Measurements from ENCODE around the gene HIC2. TPM values are rescaled to one million over a fixed set of nuclear protein-coding genes. Genes with fewer than 3 reads are reported as not detected.
"Not testable (repeated sequence)": the region's sequence is repeated elsewhere in the genome, so short reads cannot be mapped to it uniquely, and the experiment has no call there.

HIC2 gene
- polyA plus RNA-seq, 5 donors, result 5.6 to 8.4 (median 6.7) TPM

DNA sequence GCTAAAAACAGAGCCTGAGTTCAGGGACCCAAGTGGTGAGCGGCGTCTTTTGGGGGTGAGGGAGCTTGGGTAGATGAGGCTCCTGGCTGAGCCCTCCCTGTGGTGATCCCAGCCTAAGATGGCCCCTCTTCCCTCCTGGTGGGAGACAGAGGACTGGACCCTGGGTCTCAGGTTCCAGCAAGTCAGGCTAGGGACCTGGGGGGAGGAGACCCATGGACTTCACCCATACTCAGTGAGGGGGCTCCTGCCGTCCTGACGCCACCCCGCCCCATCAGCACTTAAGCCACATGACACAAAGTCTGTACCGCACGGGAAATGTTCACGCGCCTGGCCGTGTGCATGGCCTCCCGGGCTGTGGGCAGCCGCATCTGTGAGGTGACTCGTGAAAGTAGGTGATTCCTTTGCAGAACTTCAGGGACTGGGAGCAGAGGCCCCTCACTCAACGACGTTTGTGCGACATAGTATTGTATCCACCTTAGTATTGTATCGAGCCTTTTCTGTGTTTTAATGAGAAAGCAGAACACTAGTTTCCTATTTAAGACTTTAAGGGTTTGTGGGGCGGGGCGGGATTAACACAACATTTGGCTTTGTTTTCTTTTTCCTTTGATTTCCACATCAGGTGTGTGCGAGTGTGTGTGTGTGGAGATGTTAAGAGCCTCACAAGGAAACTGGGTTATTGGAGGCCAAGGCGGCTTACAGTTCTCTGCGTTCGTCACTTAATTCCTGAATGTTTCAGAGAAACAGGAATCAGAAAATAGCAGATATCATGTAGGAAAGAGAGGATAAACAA lies 31.7 kb downstream of the HIC2 start:
- no peak for DNase-seq

DNA sequence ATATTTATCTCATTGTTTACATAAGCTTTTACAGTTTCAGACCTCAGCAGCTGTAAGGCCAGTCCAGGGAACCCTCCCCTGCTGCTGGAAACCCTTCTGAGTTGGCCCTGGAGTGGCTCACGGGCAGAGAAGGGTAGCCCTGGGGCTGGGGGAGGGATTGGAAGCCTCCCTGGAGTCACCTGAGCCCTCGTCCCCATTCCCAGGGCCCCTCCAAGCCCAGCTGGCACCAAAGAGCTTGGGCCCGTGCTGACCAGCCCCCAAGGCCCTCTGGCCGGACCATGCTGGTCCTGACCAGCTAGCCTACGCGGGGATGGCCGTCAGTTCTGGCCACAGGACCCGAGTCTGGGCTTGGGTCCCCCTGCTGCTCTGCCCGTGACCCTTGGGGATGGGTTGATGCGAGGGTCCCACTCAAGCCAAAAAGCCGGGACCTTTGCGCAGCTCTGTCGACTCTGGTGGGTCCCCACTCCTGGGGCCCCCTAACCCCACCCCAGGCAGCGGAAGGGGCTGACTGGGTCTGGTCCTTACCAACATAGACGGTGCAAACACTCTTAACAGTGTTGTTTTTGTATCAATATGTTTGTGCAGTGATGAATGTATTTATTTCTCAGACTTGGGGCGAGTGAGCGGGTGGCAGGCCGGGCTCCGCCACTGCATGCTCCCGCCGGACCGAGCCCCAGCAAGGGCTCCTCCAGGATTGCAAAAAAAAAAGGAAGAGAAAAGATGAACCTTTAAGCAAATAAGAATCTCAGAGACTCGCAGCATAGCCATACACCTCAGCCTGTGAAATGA lies 32.6 kb downstream of the HIC2 start:
- no peak for DNase-seq

- DNase-seq, result no peak
Measured at GRCh38 chr22:21450320-21450831, 33.2 kb downstream of the HIC2 start.

- DNase-seq, result no peak
Measured at GRCh38 chr22:21450858-21451353, 33.7 kb downstream of the HIC2 start.

- DNase-seq, result no peak
Measured at GRCh38 chr22:21451545-21452520, 34.7 kb downstream of the HIC2 start.

DNA sequence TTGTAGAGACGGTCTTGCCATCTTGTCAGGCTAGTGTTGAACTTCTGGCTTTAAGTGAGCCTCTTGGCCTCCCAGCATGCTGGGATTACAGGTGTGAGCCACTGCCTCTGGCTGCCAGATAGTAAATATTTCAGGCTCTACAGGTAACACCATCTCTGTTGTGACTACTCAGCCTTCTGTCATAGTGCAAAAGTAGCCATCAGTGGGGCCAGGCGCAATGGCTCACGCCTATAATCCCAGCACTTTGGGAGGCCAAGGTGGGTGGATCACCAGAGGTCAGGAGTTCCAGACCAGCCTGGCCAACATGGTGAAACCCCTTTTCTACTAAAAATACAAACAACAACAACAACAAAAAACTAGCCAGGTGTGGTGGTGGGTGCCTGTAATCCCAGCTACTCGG lies 35.5 kb downstream of the HIC2 start:
- DNase-seq, result not testable (repeated sequence)

DNA sequence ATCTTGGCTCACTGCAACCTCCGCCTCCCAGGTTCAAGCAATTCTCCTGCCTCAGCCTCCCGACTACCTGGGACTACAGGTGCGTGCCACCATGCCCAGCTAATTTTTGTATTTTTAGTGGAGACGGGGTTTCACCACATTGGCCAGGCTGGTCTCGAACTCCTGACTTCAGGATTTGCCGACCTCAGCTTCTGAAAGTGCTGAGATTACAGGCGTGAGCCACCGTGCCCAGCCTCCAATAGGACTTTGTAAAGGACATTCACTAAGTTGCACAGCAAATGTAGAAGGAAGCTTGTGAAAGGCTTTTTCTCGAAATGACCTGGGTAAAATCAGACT lies 37.8 kb downstream of the HIC2 start:
- not testable (repeated sequence) for DNase-seq

GRCh38 chr22:21455334-21456089 lies 38.3 kb downstream of the HIC2 start:
- DNase-seq, result no peak

DNA sequence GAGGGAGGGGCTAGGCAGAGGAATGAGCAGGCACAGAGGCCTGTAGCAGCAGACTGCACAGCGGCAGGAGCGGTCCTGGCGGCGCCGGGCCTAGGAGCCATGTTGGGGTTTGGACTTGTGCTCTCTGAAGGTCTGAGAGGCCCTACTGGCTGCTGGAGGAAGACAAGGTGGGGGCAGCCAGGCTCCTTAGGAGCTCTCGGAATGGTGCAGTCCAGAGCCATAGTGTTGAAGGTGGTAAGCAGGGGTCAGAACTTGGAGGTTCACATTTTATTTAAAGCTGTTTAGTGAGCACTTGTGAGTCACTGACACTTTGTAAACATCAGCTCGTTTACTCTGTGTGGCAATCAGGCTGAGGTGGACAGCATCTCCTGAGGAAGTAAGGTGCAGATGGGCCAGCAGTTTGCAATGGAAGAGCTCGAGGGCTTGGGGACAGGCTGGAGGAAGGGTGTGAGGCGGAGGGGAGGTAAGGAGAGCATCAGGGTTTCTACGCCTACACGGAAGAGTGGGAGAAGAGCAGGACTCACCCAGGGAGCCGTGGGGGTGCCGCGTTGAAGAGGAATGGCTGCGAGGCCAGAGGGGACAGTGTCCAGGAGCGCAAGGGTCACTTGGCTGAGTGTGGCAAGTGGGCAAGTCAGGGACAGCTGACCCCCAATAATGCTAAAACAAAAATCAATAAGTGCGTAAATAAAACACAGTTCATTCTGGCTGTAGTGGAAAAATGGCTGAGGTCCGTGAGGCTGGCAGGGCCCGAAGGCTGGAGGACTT lies 40.0 kb downstream of the HIC2 start:
- no peak for DNase-seq

DNA sequence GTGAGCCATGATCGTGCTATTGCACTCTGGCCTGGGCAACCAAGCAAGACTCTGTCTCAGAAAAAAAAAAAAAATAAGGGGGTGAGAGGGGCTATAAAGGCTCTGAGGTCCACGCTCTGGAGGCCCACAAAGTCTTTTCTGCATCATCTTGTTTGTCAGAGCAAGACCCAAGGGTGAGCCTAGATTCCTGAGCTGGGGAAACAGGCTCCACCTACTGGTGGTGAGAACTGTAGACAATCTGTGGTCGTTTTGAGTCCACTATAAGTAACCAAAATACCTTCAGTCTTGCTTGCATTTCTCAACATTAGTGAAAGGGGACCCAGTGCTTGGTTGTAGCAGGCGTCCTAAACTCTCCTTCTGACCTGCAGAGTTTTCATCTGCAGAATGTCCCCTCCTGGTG lies 45.5 kb downstream of the HIC2 start:
- not testable (repeated sequence) for DNase-seq

DNA sequence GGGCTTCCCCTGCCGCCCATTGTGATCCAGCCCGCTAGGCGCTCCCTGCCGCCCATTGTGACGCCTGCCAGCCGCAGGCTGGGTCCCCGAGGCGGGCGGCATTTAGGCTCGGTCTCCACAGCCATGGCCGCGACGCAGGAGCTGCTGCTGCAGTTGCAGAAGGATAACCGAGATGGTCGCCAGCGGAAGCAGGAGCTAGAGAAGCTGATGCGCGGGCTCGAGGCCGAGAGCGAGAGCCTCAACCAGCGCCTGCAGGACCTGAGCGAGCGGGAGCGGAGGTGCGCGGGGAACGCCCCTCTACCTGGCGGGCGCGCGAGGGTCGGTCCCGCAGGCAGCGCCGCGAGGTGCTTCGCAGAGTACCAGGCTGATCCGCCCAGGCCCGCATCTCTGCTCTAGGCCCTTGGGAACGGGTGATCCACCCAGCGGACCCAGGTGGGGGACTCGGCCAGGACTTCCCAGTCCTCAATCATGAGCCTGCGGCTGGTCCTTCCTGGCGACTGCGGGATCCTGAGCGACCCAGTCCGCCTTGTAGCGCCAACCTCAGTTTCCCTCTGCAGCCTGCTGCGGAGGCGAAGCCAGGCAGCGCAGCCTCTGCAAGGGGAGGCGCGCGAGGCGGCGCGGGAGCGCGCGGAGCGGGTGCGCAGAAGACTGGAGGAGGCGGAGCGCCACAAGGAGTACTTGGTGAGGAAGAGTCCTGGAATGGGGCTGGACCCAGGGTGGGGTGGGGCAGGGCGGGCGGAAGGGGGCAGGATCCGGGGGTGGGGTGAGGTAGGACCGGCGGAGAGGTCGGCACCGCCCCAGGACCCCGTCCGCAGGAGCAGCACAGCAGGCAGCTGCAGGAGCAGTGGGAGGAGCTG lies 50.4 kb downstream of the HIC2 start, which contains the start of gene TMEM191C:
TSS of gene TMEM191C (plus strand) at position 51 of the 857 bp plus-strand sequence. CDS start at position 124, 73 bp downstream.
- DNase-seq, result not testable (repeated sequence)

GRCh38 chr22:21468194-21469096 lies 51.3 kb downstream of the HIC2 start:
- peak; percentile 58 to 61 for DNase-seq

GRCh38 chr22:21469097-21469994 lies 52.2 kb downstream of the HIC2 start:
- DNase-seq, result not testable (repeated sequence)

DNA sequence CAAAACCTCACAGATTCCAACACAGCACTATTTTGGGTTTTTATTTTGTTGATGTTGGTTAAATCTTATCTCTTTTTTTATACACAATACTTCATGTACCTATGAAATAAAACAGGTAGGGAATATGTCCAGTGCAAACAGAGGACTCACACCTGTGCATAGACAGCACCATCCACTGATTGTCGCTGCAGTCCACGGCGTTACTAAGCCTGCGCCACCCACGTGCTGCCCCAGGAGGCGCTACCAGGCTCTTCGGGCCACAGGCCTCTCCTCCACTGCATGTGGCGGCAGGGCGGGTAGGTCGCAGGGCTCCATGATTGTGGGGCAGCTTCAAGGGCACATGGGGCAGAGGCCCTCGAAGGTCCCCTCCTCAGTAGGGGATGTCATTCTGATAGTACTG lies 55.8 kb downstream of the HIC2 start:
- DNase-seq, result not testable (repeated sequence)

DNA sequence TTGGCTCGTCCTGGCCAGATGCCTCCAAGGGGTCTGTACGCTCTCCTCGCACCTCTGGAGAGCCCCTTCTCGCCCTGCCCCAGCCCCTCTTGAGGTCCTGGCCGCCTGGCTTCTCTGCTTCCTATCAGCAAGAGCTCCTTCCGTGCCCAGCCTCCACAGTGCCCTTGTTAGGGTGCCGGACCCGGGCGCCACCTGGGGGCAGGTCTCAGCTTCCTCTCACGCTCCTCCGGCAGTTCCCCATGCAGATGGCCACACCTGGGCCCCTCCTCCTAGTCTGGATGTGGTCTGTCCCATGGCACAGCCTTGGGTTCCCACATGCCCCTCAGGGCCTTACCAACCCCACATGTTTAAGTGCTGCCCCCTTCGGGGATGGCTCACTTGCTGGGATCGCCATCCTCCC lies 56.5 kb downstream of the HIC2 start:
- not testable (repeated sequence) for DNase-seq

DNA sequence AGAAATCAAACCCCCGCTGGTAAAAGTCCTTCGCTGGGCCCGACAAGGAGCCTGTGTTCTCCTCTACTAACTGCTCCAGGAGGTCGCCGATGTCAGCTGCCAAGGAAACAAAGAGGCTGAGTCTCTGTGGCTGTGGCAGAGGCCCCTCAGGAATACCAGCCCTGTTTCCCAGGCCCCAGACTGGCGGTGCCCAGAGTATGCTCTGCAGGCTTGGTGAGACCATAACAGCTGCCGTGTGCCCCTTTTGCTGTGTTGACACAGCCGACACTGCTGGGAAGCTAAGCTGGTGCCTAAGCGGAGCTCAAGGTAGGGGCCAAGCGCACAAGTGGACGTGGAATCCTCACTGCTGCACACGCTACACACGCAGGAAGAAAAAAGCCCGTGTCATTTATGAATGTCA lies 66.9 kb downstream of the HIC2 start:
- not testable (repeated sequence) for DNase-seq

DNA sequence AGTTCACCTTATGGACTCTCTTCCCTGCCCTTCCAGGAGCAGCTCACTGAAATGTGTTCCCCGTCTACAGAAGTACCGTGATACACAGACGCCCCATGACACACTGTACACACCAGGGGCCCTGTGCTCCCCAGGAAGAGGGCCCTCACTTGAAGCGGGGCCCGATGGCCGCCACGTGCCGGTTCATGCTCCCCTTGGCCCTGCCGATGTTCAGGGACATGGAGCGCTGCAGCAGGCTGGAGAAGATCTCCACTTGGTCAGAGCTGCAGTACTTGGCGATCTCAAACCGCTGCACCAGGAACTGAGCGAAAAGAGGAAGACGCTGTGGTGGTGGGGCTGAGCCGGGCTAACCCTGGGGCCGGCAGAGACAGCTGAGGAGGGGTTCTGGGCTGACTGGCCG lies 70.6 kb downstream of the HIC2 start:
- not testable (repeated sequence) for DNase-seq

Measured in right lung (tissue), 5 donors.